Transverse colon (tissue), 4 donors: Measurements from ENCODE around the gene LY86. TPM values are rescaled to one million over a fixed set of nuclear protein-coding genes. Genes with fewer than 3 reads are reported as not detected.

Experiments
- DNase-seq: peaks from one replicate; pipeline ENCODE4 v3.0.0-alpha.2; 2019
- H3K27ac ChIP-seq, 4 donors: fragments of 200-600 bp; sonication (generic); 2 replicates each; pipeline ENCODE4 v1.5.1; 2016 to 2018; ENCODE audit warnings: inconsistent platforms in 4 of 4
- H3K27me3 ChIP-seq: fragments of 200-600 bp; sonication (generic); 2 replicates; pipeline ENCODE4 v1.5.1; 2017; ENCODE audit warnings: inconsistent platforms
- H3K36me3 ChIP-seq, 4 donors: fragments of 200-600 bp; sonication (generic); 2 replicates each; pipeline ENCODE4 v1.5.1; 2017 to 2019; ENCODE audit warnings: inconsistent platforms in 4 of 4
- H3K4me1 ChIP-seq, 4 donors: fragments of 200-600 bp; sonication (generic); 2 replicates each; pipeline ENCODE4 v1.5.1; 2017 to 2020; ENCODE audit warnings: inconsistent platforms in 4 of 4
- H3K4me3 ChIP-seq, 4 donors: fragments of 200-600 bp; sonication (generic); 1 replicate in 1 of 4; 2 replicates in 3 of 4; pipeline versions ENCODE4 v1.5.1 to v1.6.1; 2017 to 2019; ENCODE audit warnings: inconsistent platforms in 4 of 4
- H3K9me3 ChIP-seq, 2 donors: fragments of 200-600 bp; sonication (generic); 2 replicates each; pipeline ENCODE4 v1.5.1; 2017 to 2019; ENCODE audit warnings: inconsistent platforms in 2 of 2
- CTCF ChIP-seq, 5 experiments: fragments of 200-600 bp in 3 of 5; fragments of 450-650 bp in 2 of 5; sonication (generic) in 3 of 5; IDR thresholded peaks; 1 replicate in 2 of 5; 2 replicates in 3 of 5; pipeline ENCODE4 v1.5.1; 2016 to 2017; ENCODE audit warnings: antibody characterized with exemption in 5 of 5, inconsistent platforms in 3 of 5, mild to moderate bottlenecking in 2 of 5, moderate library complexity in 1 of 5
- EP300 ChIP-seq: sonication (generic); formaldehyde crosslinking; IDR thresholded peaks from one replicate; pipeline ENCODE4 v1.6.1; 2017; ENCODE audit warnings: antibody characterized with exemption, low read depth
- POLR2A ChIP-seq: fragments of 450-650 bp; IDR thresholded peaks from one replicate; pipeline ENCODE4 v1.6.1; 2016; ENCODE audit warnings: antibody characterized with exemption, mild to moderate bottlenecking, moderate library complexity
- POLR2AphosphoS5 ChIP-seq, 3 donors: sonication (generic); formaldehyde crosslinking; IDR thresholded peaks; one replicate each; pipeline ENCODE4 v1.6.1; 2016; ENCODE audit warnings: antibody characterized with exemption in 3 of 3
- WGBS, 2 donors: methylation state at CpG; one replicate each; pipeline ENCODE4 v1.1.5; 2018; ENCODE audit warnings: low coverage in 1 of 2; 5-methylcytosine and 5-hydroxymethylcytosine counted together
- in situ Hi-C, 4 donors: fragments of 200-750 bp; cut with MboI; loops; one replicate each; pipeline versions ENCODE4 v1.15.0 to v1.15.1; 2017; ENCODE audit warnings: low sequenced_read_pairs in 3 of 4, low pct_ligation_motif_present in 1 of 4, low pct_unique_long_range_greater_than_20kb in 1 of 4
- intact Hi-C: fragments of 100-400 bp; cut with DNase I; formaldehyde crosslinking; loops from one replicate; pipeline ENCODE4 v1.15.1; 2023; ENCODE audit warnings: low total_unique reads
- total RNA-seq, 4 donors: library from RNA; depleted of rRNA; stranded (reverse); fragments of >200 nt; gene quantifications; one replicate each; pipeline ENCODE4 v1.1.0, GENCODE V29; 2016

Gene LY86
- total RNA-seq, 4 donors from 2014 or later, result 10.0 TPM; not detected in 3

DNA sequence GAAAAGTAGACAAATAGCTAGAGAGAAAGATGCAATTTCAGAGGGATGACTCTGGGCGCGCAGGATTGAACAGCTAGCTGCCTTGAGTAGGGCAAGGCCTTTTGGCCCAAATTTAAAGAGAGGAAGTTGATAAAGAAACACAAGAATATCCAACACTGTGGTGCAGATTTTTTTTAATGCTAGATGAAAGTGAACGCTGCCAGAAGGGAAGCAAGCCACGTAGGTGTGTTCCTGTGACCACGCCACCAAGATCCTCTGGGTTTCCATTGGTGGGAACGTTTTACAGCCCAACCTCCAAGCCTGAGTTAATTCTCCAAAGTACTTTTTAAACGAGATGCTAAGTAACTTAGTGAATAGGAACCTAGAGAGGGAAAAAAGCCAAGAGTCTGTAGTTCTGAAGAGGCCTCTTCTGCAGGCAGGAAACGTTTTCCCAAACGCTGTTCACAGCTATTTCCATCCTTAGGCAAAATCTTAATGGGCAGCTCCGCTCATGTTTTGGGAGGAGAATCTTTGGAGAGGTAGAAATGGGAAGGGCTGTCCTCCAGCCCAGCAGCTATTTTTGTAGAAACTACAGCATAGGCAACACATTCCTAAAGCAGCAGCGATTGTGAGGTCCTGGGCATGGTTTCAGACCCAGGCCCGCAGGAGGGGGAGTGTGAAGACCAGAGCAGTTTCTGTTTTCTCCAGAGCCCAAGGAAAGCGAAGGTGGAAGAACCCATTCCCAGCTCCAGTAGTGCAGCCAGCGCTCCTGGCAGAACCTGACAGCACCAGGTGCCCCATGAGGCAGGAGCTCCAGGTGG is 8.2 kb downstream of the LY86 start:
- no peaks in the 10 kb centered on the region for H3K36me3 ChIP-seq
- H3K9me3 ChIP-seq, result no peaks in the 10 kb centered on the region
- peaks cover 0 to 9% (median 0%) of the 10 kb centered on the region in 4 donors for H3K4me1 ChIP-seq
- no peak overlapping the region for H3K4me3 ChIP-seq
- no peak for DNase-seq
- WGBS, 2 donors, result 58 to 60% methylated on average over 11 to 14 of the region's 14 CpGs
- TF ChIP-seq CTCF (IDR thresholded peaks at IDR 0.05) (no peak), POLR2A (no peak), EP300 (no peak), POLR2AphosphoS5 (IDR thresholded peaks at IDR 0.05) (no peak)
- intact Hi-C loops, result no loop called here
- no peak overlapping the region for H3K27ac ChIP-seq
- in situ Hi-C loops, result no loop called here
- H3K27me3 ChIP-seq, result no peaks in the 10 kb centered on the region

DNA sequence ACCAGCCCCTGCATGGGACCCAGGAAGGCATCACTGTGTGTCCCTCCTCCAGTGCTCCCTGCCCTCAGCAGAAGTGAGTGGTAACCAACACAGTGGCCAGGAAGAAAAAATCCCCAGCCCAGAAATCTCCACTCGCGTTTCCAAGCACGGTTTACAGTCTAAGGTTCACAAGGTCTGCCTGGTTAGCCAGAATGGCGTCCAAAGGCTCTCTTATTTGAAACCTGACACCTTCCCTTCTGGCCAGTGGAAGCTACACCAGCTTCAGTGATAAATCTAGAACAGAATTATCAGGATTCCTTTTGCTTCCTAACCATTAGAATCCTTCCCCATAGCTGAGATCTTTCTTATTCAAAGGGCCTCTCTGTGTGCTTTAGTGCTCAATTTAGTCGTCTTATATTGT is 9.2 kb downstream of the LY86 start:
- TF ChIP-seq POLR2AphosphoS5 (IDR thresholded peaks at IDR 0.05), result no peak
- no peak for TF ChIP-seq EP300
- TF ChIP-seq POLR2A, result no peak
- no peak for TF ChIP-seq CTCF (IDR thresholded peaks at IDR 0.05)
- 54 to 69% methylated on average over 2 to 5 of the region's 5 CpGs for WGBS, 2 donors
- Histone ChIP-seq H3K27me3 (no peaks in the 10 kb centered on the region), H3K4me1 (peaks cover 0 to 9% (median 0%) of the 10 kb centered on the region in 4 donors), H3K36me3 (no peaks in the 10 kb centered on the region), H3K4me3 (no peak overlapping the region), H3K9me3 (no peaks in the 10 kb centered on the region), H3K27ac (no peak overlapping the region)
- intact Hi-C loops (no loop called here), in situ Hi-C loops (no loop called here)
- no peak for DNase-seq

- Histone ChIP-seq H3K27ac (no peak overlapping the region), H3K9me3 (no peaks in the 10 kb centered on the region), H3K4me3 (no peak overlapping the region), H3K36me3 (no peaks in the 10 kb centered on the region), H3K27me3 (peaks cover 5% of the 10 kb centered on the region), H3K4me1 (peaks cover 0 to 9% (median 0%) of the 10 kb centered on the region in 4 donors)
- DNase-seq, result peak; percentile 13
- in situ Hi-C loops (no loop called here), intact Hi-C loops (no loop called here)
- 53% methylated on average over 2 of the region's 4 CpGs; no CpG with 5 or more reads in 1 of the 2 donors for WGBS, 2 donors
- TF ChIP-seq POLR2AphosphoS5 (IDR thresholded peaks at IDR 0.05) (no peak), EP300 (no peak), CTCF (IDR thresholded peaks at IDR 0.05) (no peak), POLR2A (no peak)
Observed at GRCh38 chr6:6599468-6599873, 11.0 kb downstream of the LY86 start.

DNA sequence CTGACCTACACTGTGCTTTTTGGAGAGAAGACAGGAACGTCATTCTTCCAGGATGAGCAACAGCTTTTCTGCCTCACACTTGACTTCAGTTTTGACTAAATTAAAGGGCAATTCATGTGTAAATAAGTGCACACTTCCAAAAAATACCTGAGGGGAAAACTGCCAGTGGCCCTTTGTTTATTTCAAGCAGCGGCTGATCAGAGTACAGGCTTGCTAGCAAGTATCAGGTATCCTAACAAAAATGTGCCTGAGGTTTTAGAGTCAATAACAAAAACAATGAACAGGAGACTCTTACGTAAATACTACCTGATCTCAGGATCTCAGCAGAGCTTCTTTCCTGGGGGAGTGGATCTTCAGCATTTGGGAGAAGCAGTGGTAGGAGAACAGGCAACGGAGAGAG is 12.4 kb downstream of the LY86 start:
- TF ChIP-seq POLR2A (no peak), CTCF (IDR thresholded peaks at IDR 0.05) (no peak), POLR2AphosphoS5 (IDR thresholded peaks at IDR 0.05) (no peak), EP300 (no peak)
- Histone ChIP-seq H3K4me3 (no peak overlapping the region), H3K4me1 (peaks cover 0 to 9% (median 0%) of the 10 kb centered on the region in 4 donors), H3K9me3 (no peaks in the 10 kb centered on the region), H3K27ac (no peak overlapping the region), H3K27me3 (peaks cover 5% of the 10 kb centered on the region), H3K36me3 (no peaks in the 10 kb centered on the region)
- 62 to 71% methylated on average over 3 to 4 of the region's 4 CpGs for WGBS, 2 donors
- no peak for DNase-seq
- intact Hi-C loops (no loop called here), in situ Hi-C loops (no loop called here)
